Thoracic aorta (tissue), 2 donors: ENCODE measurements around the gene NRROS. TPM values are rescaled to one million over a fixed set of nuclear protein-coding genes. Genes with fewer than 3 reads are reported as not detected.
"Not testable (repeated sequence)": the region's sequence is repeated elsewhere in the genome, so short reads cannot be mapped to it uniquely, and the experiment has no call there.

Experiments
- ATAC-seq: fragments of 150-250 bp; one replicate; pipeline ENCODE4 v1.8.0; 2017; ENCODE audit warnings: low read depth; ENCODE audit not compliant: insufficient number of reproducible peaks, low FRiP score
- DNase-seq: peaks from one replicate; pipeline ENCODE4 v3.0.0-alpha.2; 2020; ENCODE audit warnings: low spot score
- H3K27ac ChIP-seq, 2 donors: fragments of 200-600 bp; sonication (generic); 1 replicate in 1 of 2; 2 replicates in 1 of 2; pipeline ENCODE4 v1.5.1; 2016; ENCODE audit warnings: mild to moderate bottlenecking in 2 of 2, moderate library complexity in 2 of 2
- H3K27me3 ChIP-seq: fragments of 200-600 bp; sonication (generic); replicated peaks from 2 replicates; pipeline ENCODE4 v1.6.0; 2016; ENCODE audit warnings: mild to moderate bottlenecking; ENCODE audit not compliant: insufficient read depth
- H3K36me3 ChIP-seq: fragments of 200-600 bp; sonication (generic); one replicate; pipeline ENCODE4 v1.5.1; 2016
- H3K4me1 ChIP-seq, 2 donors: fragments of 200-600 bp; sonication (generic); 1 replicate in 1 of 2; 2 replicates in 1 of 2; pipeline versions ENCODE4 v1.5.1 to v1.6.0; 2016; ENCODE audit warnings: low read depth in 2 of 2, mild to moderate bottlenecking in 1 of 2; ENCODE audit not compliant: control insufficient read depth in 1 of 2
- H3K4me3 ChIP-seq: fragments of 200-600 bp; sonication (generic); 2 replicates; pipeline ENCODE4 v1.5.1; 2016; ENCODE audit warnings: mild to moderate bottlenecking
- H3K9me3 ChIP-seq: fragments of 200-600 bp; sonication (generic); 2 replicates; pipeline ENCODE4 v1.5.1; 2016
- total RNA-seq, 2 donors: library from RNA; depleted of rRNA; stranded (reverse); fragments of >200 nt; gene quantifications; one replicate each; pipeline versions ENCODE4 v1.1.0 to v1.2.3, GENCODE V29; 2016
- TF ChIP-seq, protein P1 (sequence below): fragments of 200-600 bp; sonication (generic); IDR thresholded peaks from one replicate; pipeline ENCODE4 v1.5.1; 2019; ENCODE audit warnings: antibody characterized with exemption

NRROS gene
- total RNA-seq, 2 donors from 2014 or later, result 4.7 to 17.9 TPM

DNA sequence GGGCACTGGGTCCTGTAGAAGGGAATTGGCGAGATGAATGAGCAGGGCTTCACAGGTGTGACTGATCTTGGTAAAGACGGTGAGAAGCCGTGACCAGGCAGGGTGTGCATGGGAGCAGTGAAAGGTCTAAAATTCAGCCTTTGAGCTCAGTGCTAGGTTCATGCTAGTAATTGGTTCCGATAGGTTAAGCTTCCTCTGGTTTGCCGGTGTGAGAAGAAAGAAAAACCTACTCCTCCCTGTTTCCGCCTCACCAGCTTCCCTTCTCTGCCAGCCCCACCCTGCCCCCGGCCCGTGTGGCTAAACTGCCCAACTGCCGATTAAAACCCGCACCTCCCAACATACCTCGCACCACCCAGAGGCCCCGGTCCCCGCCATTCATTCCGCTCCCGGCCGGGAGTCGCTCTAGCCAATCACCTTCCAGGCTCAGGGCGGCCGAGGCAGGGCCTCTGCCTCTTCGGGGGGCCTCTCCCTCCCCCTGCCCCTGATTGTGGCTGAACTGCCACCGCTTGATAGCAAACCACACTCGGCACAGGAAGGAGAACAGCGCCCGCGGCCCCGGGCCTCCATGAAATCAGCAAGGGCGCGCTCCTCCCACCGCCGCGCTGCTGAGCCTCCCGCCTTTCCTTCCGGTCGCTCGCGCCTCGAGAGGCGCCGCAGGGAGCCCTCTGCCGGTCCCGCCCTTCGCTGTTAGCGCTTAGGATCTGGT lies 7.3 kb upstream of the NRROS start:
- no peaks in the 10 kb centered on the region for H3K27me3 ChIP-seq
- no peaks in the 10 kb centered on the region for H3K36me3 ChIP-seq
- H3K4me3 ChIP-seq, result peak overlapping the region; percentile 99
- ATAC-seq (no peak), DNase-seq (no peak)
- no peaks in the 10 kb centered on the region for H3K9me3 ChIP-seq
- peak overlapping the region; percentile 72 to 80 for H3K27ac ChIP-seq
- TF ChIP-seq, protein P1, sequence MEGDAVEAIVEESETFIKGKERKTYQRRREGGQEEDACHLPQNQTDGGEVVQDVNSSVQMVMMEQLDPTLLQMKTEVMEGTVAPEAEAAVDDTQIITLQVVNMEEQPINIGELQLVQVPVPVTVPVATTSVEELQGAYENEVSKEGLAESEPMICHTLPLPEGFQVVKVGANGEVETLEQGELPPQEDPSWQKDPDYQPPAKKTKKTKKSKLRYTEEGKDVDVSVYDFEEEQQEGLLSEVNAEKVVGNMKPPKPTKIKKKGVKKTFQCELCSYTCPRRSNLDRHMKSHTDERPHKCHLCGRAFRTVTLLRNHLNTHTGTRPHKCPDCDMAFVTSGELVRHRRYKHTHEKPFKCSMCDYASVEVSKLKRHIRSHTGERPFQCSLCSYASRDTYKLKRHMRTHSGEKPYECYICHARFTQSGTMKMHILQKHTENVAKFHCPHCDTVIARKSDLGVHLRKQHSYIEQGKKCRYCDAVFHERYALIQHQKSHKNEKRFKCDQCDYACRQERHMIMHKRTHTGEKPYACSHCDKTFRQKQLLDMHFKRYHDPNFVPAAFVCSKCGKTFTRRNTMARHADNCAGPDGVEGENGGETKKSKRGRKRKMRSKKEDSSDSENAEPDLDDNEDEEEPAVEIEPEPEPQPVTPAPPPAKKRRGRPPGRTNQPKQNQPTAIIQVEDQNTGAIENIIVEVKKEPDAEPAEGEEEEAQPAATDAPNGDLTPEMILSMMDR, result peak; percentile 23
- H3K4me1 ChIP-seq, result peaks cover 4 to 12% of the 10 kb centered on the region in 2 donors

DNA sequence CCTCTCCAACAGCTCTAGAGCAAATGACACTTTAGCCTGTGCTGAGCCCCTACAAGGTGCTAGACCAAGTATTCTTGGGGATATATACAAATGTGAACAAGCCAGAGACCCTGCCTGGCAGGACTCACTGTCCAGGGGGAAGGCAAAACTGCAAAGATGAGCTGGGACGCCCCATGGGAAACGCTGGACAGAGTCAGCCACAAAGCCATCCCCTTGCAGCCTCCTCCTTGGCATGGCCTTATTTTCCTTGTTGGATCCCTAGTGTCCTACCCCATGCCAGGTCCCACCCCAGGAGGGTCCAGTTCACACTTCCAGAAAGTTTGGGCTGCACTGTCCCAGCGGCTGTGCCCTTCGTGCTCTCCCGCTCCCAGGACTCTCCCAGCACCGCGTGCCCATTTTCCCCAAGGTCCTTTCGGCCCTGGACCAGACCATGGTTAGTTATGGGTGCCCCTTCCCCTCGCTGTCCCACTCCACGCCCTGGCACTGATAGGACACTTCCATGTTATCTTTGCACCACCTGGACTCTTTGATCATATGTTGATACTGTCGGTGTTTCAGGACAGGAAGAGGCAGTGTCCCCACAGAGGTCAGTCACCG lies 5.8 kb upstream of the NRROS start:
- Histone ChIP-seq H3K9me3 (no peaks in the 10 kb centered on the region), H3K4me1 (peaks cover 4 to 12% of the 10 kb centered on the region in 2 donors), H3K36me3 (no peaks in the 10 kb centered on the region), H3K27ac (peak overlapping the region in 1 of 2 donors; percentile 19), H3K4me3 (peak overlapping the region; percentile 99), H3K27me3 (no peaks in the 10 kb centered on the region)
- TF ChIP-seq, protein P1, result no peak
- ATAC-seq, result no peak
- no peak for DNase-seq

DNA sequence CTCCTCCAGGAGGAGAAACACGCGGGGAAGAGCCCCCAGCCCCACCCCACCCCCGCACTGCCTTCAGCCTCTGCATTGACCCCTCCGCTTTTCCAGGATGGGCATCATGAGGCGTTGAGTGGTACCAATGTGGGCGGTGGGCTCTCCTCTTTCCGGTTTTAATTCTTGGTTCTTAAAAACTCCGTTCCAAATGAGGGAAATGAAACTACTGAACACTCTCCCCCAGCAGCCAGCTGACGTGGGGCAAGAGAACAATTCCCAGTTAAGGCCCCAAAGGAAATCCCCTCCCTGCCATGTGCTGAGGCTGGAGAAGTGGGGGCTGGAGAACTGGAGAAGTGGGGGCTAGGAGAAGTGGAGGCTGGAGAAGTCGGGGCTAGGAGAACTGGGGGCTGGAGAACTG lies 5.3 kb upstream of the NRROS start:
- no peak for ATAC-seq
- TF ChIP-seq, protein P1, result no peak
- H3K4me1 ChIP-seq, result peaks cover 4 to 14% of the 10 kb centered on the region in 2 donors
- H3K36me3 ChIP-seq, result no peaks in the 10 kb centered on the region
- no peak for DNase-seq
- H3K27ac ChIP-seq, result no peak overlapping the region
- no peak overlapping the region for H3K4me3 ChIP-seq
- H3K9me3 ChIP-seq, result no peaks in the 10 kb centered on the region
- no peaks in the 10 kb centered on the region for H3K27me3 ChIP-seq

DNA sequence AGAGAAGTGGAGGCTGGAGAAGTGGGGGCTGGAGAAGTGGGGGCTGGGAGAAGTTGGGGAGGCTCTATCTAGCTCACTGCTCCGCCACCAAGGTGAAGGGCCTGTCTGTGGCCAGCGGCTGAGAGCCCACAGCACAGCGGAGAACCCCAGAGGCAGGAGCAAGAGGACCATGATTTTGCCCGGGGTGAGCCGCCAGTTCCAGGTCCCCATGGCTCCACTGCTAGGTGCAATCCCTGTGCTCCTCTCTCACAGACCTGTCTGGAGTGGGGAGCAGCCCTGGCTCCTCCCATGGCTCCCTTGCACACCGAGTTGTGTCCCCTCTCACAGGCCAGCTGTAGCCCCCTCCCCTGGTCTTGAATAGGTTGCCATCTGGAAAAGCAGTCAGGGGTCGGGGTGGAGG lies 4.7 kb upstream of the NRROS start:
- H3K4me1 ChIP-seq, result peaks cover 4 to 20% of the 10 kb centered on the region in 2 donors
- no peak for ATAC-seq
- TF ChIP-seq, protein P1, result no peak
- no peak overlapping the region for H3K4me3 ChIP-seq
- DNase-seq, result no peak
- no peak overlapping the region for H3K27ac ChIP-seq
- H3K36me3 ChIP-seq, result no peaks in the 10 kb centered on the region
- no peaks in the 10 kb centered on the region for H3K9me3 ChIP-seq
- no peaks in the 10 kb centered on the region for H3K27me3 ChIP-seq

DNA sequence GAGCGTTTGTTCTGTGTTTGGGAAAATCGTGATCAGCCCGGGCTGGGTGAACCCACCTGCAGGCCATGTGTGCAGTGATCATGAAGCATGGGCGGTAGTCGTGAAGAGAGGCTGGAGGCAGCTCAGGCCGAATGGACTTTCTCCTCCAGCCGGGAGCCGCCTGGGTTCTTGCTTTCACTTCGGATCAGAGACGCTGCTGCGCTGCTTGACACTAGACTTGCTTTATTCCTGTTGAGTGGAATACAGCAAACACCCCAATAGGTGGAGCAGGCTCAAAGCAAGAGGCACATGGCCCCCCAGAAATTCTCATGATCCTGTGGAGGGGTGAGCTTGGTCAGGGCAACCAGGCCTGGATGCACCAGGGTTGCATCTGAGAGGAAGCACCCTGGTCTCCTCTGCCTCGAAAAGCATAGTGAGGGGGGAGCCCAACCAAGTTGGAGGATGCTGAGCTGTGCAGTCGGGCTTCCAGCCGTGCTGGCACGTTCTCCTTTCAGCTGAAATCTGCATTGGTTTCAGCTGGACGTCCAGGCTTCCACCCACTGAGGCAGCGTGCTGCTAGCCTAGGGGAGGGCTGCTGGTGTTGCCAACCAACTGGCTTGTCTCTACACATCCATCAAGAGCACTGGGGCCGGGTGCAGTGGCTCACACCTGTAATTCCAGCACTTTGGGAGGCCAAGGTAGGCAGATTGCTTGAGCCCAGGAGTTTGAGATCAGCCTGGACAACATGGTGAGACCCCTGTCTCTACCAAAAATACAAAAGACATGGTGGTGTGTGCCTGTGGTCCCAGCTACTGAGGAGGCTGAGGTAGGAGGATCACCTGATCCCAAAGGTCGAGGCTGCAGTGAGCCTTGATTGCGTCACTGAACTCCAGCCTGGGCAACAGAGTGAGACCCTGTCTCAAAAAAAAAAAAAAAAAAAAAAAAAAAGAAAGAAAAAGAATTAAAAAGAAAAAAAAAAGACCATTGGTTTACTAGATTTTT lies 2.8 kb upstream of the NRROS start:
- TF ChIP-seq, protein P1, result no peak
- H3K4me3 ChIP-seq, result no peak overlapping the region
- no peak overlapping the region for H3K27ac ChIP-seq
- peaks cover 4 to 19% of the 10 kb centered on the region in 2 donors for H3K4me1 ChIP-seq
- H3K9me3 ChIP-seq, result no peaks in the 10 kb centered on the region
- no peaks in the 10 kb centered on the region for H3K27me3 ChIP-seq
- ATAC-seq (no peak), DNase-seq (no peak)
- H3K36me3 ChIP-seq, result no peaks in the 10 kb centered on the region

DNA sequence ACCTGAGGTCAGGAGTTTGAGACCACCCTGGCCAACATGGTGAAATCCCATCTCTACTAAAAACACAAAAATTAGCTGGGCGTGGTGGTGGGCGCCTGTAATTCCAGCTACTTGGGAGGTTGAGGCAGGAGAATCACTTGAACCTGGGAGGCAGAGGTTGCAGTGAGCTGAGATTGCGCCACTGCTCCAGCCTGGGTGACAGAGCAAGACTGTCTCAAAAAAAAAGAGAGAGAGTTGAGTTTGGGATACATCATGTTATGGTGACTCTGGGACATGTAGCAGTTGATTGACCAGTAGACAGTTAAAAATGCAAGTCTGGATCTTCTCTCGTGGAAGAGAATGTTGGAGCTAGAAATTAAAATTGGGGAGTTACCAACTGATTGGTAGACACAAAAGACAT lies 1.6 kb upstream of the NRROS start:
- H3K4me3 ChIP-seq, H3K27me3 ChIP-seq, H3K9me3 ChIP-seq, ATAC-seq, DNase-seq, H3K27ac ChIP-seq, H3K36me3 ChIP-seq: not testable (repeated sequence)
- peaks cover 3 to 15% of the 10 kb centered on the region in 2 donors for H3K4me1 ChIP-seq
